GM23248 (cell line): Measurements from ENCODE around the gene PHC2.

Source experiments
- EZH2 ChIP-seq: fragments of 200-600 bp; sonication (generic); IDR thresholded peaks from 2 replicates; pipeline ENCODE4 v1.6.1; 2018; ENCODE audit warnings: antibody characterized with exemption, mild to moderate bottlenecking; ENCODE audit not compliant: insufficient read depth, poor library complexity, severe bottlenecking
- EZH2phosphoT487 ChIP-seq: fragments of 200-600 bp; sonication (generic); IDR thresholded peaks from 2 replicates; pipeline ENCODE4 v1.6.1; 2018; ENCODE audit warnings: antibody characterized with exemption, moderate library complexity, mild to moderate bottlenecking, low read depth; ENCODE audit not compliant: insufficient read depth

DNA sequence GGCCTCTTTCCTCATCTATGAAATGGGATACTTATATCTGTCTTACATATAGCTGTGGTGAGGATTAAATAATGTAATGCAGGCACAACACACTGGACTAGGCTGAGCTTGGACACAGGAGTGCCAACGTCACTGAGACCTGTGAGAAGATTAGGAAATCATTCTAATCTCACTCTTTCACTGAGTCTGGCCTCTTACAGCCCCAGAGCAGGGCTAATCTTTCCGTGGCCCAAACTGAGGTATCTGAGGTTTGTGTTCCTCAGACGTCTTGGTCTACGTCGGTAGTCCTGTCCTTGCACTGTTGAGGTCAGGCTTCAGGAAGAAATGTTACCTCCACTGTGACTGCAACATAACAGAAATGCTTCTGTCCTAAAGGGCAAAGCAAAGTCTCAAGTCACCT, 87.4 kb downstream of the PHC2 start:
- TF ChIP-seq EZH2 (no peak), EZH2phosphoT487 (no peak)
